ENCODE data around the gene NLRP6.
"Not testable (repeated sequence)": the region's sequence is repeated elsewhere in the genome, so short reads cannot be mapped to it uniquely, and the experiment has no call there.

Gene NLRP6

DNA sequence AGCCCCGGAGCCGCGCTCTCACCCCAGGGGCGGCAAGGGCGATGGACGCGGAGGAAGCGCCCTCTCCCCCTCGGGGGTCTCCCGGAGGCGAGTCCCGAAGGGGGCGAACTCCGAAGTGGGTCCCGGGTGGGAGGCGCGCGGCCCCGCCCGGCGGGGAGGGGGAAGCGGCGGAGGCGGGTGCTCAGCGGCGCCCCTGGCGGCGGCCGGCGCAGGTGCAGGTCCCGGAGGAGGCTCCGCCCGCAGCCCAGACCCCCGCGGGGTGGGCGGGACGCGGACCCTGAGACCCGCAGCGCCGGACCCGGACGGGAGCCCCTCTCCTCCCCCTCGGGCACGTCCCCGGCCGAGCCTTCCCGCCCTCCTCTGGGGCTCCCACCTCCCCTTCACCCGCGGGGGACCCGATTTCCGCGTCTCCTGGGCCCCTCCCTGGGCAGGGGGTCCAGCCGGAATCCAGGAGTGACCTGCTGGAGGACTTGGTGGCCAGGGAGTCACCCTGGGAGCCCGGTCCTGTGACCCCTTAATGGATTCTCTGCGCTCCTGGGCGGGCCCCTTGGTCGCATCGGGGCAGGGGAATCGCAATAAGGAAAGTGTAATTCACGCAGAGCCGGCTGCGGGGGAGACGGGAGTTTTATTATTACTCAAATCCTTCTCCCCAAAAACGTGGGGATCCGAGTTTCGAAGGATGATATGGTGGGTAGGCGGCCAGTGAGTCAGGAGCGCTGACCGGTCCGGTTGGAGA, 33.0 kb downstream of the NLRP6 start:
- DNase-seq = not testable (repeated sequence)

DNA sequence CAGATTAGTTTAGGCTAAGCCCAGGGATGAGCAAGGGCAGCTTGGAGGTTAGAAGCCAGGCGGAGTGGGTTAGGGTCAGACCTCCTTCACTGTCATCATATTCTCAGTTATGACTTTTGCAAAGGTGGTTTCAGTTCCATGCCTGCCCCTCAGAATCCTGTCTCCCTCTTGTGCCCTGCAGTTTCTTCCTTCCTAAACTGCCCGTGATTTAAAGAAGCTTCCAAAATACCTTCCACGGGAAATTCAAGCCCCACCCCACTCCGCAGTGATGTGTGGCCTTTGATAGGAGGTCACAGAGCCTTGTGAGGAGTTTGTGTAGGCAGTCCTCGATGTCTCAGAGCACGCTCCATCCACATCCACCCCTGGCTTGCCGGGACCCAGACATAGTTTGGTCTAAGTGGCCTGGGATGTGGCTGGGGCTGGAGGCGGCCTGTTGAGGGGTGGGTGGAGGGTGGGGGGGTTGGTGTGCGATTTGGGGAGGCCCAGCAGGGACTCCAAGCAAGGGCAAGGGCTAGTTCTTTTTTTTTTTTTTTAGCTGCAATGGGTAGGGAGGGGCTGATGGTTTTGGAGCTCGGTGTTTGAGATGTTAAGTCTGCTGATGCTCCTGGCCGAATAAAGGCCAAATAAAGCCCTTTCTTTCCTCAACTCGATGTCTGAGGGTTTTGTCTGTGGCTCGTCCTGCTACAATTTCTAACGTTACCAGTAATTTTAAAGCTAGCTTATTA, 34.0 kb downstream of the NLRP6 start:
- DNase-seq = no peak

DNA sequence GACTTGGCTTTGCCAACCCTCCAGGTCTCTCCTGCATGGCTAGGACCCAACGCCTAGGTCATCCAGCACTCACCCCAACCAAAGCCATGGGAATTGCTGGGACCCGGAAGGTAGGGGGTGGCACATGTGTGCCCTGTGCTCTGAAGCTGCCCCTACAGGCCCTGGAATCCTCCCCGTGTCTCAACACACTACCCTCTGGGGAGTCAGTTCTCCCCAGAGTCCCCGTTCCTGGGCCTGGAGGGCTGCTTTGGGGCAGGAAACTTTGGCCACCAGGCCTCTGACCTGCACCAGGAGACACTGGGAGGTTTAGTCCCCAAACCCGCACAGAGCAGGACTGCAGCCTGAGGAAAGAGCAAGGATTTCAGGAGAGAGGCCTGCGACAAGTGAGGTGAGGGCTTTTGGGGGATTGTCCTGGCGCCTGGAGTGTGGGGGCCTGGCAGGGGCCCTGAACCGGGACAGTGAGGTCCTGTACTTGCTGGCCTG, 35.1 kb downstream of the NLRP6 start:
- DNase-seq = no peak

DNA sequence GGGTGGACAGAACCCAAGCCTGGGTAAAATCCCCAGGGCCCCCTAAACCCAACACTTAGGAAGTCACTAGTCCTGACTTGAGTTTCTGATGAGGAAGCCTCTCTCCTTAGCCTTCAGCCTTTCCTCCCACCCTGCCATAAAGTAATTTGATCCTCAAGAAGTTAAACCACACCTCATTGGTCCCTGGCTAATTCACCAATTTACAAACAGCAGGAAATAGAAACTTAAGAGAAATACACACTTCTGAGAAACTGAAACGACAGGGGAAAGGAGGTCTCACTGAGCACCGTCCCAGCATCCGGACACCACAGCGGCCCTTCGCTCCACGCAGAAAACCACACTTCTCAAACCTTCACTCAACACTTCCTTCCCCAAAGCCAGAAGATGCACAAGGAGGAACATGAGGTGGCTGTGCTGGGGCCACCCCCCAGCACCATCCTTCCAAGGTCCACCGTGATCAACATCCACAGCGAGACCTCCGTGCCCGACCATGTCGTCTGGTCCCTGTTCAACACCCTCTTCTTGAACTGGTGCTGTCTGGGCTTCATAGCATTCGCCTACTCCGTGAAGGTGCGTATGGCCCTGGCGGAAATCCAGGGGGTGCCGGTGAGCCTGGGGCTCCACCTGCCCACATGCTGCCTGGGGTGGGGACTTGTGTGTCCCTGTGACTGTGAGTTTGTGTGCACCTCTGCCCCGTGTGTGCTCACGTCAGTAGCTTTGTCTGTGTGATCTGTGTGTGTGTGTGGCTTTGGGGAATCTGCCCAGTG, 35.8 kb downstream of the NLRP6 start, which contains the start of gene IFITM1:
Gene IFITM1 (plus strand): TSS at position 254 of the 767 bp plus-strand sequence. CDS start 131 bp downstream, at position 385.
- DNase-seq = no peak

DNA sequence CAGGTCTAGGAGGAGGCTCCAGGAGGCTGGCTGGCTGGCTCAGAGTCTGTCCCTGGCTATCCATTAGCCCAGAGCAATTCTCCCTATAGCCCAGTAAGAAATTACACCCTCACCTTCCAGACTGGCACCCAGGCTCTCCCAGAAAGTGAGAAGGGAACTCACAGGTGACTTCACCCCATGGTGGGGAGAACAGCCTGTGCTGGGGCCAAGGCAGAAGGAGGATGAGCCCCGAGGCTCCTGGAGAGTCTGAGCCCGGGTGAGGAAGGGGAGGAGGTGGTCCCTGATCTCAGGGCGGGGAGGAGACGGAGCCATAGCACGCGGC, 36.3 kb downstream of the NLRP6 start:
- not testable (repeated sequence) for DNase-seq

DNA sequence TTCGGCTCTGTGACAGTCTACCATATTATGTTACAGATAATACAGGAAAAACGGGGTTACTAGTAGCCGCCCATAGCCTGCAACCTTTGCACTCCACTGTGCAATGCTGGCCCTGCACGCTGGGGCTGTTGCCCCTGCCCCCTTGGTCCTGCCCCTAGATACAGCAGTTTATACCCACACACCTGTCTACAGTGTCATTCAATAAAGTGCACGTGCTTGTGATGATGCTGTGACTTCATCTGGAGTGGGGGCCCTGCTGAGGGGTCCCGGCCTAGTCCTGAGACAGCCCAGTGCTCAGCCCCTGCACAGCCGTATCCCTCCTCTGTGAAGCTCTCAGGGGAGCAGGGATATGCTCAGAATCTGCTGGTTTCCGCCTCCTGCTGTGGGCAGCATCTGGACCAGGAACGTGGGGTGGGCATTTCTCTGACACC, 36.9 kb downstream of the NLRP6 start:
- no peak for DNase-seq

DNA sequence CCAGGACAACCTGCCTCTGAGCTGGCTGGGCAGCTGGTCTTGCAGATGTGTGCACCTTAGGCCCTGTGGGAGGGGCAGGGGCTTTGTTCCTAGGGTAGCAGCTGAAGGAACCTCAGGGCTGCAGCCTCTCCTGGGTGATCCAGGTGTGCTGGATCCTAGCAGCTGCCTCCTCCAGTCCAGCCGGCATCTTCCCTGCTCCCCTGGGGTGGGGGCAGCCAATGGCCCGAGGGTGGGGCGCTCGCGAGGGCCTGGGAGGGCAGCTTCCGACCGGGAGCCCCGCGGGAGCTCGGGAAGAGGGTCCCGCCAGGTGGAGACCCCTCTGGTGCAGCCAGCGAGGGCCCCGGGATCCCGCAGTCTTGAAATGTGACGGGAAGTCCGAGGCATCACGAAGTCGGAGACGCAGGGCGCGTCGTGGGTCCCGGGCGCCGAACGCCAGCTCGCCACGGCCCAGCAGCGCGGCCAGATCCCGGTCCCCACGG, 37.3 kb downstream of the NLRP6 start:
- no peak for DNase-seq

DNA sequence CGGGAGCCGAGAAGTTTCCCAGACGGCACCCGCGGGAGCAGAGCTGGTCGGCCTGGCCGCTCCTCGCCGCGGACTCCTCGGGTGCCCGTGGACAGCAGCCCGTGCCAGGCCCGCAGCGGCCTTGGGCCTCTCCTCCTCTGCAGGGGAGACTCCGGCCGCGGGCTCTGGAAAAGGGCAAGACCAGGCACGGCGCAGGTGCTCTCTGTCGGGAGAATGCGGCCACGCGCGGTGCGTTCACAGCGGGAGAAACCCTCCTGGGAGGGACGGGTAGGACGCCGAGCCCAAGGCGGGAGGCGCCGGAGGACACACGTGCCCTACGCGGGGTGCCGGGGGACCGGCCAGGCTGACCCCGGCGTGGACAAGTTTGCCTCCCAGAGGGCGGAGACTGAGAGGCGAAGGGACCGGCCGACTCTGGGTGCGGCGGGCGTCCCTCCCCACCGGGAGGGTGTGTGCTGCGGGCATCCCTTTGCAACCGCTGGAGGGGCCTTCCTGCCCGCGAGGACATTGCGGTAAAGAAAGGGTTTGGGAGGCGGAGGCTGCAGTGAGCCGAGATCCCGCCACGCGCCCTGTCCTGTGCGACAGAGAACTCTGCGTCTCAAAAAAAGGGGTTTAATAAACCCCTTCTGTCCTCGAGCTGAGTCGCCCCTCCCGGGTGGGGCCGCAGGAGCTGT, 38.0 kb downstream of the NLRP6 start:
- DNase-seq = no peak

DNA sequence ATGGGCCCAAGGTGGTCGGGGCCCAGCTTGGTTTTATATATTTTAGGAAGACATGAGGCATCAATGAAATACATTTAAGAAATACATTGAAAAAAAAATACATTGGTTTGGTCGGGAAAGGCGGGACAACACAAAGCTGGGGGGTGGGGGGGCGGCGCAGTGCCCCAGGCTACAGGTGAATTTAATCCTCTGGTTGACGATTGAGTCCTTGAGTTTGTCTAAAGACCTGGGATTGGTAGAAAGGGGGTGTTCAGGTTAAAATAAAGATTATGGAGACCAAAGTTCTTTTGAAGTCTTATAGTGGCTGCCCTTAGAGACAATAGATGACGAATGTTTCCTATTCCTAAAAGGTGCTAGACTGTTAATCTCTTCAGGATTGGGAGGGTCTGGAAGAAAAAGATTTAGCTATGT, 38.7 kb downstream of the NLRP6 start:
- no peak for DNase-seq

DNA sequence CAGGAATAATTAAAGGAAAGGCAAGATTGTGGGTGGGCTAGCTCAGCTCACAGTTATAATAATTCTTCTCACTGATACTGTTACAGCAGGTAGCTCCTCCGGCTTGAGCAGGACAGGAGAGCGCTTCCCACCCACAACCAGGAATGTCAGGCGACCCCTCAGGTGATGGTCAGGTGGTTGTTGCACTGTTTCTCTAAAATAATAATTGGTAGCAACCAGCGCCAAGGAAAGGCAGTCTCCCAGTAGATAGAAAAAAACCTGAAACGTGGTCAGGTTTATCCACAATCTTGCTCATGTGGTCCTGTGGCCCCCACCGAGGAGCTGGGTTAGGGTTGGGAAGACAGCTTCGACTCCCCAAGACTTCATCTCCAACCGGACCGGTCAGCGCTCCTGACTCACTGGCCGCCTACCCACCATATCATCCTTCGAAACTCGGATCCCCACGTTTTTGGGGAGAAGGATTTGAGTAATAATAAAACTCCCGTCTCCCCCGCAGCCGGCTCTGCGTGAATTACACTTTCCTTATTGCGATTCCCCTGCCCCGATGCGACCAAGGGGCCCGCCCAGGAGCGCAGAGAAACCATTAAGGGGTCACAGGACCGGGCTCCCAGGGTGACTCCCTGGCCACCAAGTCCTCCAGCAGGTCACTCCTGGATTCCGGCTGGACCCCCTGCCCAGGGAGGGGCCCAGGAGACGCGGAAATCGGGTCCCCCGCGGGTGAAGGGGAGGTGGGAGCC, 39.6 kb downstream of the NLRP6 start:
- DNase-seq = not testable (repeated sequence)

DNA sequence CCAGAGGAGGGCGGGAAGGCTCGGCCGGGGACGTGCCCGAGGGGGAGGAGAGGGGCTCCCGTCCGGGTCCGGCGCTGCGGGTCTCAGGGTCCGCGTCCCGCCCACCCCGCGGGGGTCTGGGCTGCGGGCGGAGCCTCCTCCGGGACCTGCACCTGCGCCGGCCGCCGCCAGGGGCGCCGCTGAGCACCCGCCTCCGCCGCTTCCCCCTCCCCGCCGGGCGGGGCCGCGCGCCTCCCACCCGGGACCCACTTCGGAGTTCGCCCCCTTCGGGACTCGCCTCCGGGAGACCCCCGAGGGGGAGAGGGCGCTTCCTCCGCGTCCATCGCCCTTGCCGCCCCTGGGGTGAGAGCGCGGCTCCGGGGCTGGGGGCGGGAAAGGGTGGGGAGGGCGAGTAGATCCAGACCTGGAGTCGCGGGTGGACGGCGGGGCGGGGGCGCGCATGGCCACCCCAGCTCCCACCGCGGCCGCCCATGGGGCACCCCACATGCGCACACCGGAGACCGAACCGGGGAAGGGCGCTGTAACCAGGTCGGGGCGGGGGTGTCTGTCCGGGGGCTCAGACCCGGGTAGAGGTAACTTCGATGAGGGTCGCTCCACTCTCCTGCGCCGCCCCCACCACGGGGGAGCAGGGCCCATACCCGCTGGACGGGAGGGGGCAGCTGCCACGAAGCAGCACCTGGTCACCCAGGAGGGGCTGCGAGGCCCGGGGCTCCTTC, 40.4 kb downstream of the NLRP6 start:
- DNase-seq = not testable (repeated sequence)

DNA sequence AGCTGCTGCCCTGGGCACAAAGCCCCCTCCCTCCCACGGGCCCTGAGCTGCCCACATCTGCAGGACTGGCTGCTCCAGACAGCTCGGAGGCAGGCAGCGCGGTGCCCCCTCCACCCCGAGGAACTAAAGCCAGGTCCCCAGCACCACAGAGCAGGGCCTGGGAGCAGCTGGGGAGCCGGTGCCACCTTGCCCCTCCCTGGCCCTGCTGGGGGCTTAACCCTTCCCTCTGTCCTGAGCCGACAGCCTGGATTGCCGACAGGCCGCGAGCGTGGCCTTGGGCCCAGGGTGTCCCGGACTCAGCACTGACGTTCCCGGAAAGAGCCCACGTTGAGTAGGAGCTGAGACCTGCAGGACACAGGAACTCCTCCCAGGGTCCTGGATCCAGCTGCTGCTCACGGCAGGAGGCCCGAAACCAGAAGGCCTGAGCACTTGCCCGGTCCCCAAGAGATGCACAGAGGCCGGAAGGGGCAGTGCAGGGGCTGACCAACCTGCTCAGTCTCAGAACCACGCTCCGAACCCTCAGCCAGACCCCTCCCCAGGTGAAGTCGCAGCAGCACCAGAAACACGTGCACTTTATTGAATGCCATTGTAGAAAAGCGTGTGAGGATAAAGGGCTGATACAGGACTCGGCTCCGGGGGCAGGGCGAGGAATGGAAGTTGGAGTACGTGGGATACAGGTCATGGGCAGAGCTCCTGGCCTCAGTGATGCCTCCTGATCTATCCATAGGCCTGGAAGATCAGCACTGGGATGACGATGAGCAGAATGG, 41.1 kb downstream of the NLRP6 start:
- not testable (repeated sequence) for DNase-seq

DNA sequence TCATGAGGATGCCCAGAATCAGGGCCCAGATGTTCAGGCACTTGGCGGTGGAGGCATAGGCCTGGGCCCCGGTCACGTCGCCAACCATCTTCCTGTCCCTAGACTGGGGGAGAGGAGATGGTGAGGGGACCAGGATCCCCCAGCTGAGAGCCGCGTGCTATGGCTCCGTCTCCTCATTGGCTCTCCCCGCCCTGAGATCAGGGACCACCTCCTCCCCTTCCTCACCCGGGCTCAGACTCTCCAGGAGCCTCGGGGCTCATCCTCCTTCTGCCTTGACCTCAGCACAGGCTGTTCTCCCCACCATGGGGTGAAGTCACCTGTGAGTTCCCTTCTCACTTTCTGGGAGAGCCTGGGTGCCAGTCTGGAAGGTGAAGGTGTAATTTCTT, 41.7 kb downstream of the NLRP6 start:
- not testable (repeated sequence) for DNase-seq

DNA sequence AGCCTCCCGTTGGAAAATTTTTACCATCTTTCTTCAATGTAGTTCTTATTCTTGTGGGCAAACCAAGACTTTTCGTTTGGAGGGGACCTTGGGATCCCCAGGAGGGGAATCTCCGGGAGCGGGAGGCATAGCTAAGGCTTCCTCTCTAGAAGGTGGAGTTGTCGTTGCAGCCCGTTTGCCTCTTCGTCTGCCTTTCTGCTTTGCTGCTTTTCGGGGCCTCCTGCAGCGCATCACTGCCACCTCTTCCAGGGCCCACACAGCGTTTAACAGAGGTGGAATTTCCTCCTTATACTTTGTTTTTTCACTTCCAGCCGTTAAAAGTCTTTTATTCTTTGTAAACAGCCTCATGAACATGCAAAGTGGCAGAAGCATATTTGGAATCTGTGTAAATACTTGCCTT, 45.9 kb downstream of the NLRP6 start:
- DNase-seq = no peak

DNA sequence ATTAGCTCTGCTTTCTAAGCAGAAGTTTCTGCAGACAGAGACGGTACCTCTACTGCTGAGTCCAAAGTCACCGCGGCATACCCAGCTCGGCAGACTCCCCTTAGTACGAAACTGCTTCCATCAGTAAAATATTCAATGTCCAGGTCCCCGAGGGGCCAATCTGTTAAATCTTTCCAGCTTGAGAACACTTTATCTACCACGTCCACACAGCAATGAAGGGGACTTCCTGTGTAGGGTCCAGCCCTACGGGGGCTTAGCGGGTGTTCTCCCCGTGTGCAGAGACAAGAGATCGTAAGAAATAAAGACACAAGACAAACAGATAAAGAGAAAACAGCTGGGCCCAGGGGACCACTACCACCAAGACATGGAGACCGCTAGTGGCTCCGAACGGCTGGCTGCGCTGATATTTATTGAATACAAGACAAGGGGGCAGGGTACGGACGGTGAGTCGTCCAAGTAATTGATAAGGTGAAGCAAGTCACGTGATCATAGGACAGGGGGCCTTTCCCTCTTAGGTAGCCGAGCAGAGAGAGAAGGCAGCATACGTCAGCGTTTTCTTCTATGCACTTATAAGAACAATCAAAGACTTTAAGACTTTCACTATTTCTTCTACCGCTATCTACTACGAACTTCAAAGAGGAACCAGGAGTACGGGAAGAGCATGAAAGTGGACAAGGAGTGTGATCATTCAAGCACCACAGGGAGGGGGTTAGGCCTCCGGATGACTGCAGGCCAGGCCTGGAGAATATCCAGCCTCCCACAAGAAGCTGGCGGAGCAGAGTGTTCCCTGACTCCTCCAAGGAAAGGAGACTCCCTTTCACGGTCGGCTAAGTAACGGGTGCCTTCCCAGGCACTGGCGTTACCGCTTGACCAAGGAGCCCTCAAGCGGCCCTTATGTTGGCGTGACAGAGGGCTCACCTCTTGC, 46.6 kb downstream of the NLRP6 start:
- not testable (repeated sequence) for DNase-seq

DNA sequence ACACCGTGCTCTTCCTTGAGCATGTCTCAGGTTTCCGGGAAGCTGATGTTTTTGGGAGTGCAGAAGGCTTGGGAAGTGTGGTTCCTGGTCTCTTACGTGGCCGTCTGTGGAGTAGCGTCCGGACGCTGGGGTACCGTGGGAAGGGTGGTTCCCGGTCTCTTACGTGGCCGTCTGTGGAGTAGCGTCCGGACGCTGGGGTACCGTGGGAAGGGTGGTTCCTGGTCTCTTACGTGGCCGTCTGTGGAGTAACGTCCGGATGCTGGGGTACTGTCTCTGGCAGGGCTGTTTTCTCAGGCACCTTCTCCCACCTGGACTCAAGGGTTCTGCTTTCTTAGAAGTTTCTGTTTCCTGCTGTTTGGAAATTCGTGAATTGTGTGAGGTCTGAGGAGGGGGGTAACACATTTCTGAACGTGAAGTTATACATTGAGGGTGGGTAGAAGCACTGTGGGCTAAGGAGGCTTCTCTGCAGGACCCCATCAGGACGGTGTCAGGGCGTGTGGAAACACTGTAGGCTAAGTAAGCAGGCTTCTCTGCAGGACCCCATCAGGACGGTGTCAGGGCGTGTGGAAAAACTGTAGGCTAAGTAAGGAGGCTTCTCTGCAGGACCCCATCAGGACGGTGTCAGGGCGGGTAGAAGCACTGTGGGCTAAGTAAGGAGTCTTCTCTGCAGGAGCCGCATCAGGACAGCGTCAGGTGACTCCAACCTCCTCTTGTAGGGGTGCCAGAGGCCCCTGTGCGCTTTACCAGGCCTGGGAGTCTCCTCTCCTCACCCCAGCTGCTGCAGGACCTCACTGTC, 47.8 kb downstream of the NLRP6 start:
- no peak for DNase-seq

DNA sequence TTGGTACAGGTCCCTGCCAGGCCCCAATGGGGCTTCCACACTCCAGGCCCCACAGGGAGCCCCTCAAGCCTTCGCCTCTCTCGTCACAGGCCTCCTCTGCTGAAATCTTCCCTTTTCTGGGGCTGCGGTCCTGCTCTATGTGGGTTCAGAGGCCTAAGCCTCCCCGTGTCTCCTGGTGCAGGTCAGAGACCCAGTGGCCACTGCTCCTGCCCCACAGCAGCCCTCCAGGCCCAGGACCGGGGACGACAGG, 48.3 kb downstream of the NLRP6 start:
- DNase-seq = no peak

DNA sequence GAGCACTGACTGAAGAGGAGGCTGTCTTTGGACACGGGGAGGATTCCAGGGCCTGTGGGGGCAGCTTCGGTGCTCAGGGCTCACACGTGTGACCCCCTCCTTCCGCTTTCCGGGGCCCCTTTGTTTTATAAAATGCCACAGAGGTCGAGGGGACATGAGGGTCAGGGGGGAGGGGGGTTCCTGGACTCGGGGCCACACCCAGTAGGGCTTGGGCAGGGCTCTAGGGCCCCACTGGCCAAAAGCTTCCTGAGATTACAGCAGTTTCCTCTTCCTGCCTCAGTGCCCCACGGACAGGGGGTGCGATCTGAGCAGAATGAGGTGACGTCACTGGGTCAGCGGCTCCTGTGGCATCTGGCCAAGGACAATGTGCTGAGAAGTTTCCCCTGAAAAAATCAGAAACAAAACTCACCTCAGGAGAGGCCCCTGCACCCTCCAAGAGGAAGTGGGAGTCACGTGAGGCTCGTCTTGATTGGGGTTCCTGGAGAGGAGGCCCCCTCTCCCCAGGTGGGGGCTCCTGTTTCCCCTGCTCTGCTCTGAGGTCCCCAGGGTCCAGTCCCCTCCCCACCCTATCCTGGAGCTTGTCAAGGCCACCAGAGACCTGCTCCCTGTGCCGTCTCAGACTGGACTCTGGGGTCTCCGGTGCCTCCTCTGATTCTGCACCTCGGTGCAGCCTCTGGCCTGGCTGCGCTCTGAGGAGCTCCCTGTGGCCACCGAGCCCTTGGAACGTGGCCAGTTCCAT, 48.8 kb downstream of the NLRP6 start:
- no peak for DNase-seq
